IPS-NIHi7 (cell line): ENCODE measurements around the gene C3.
"Not testable (repeated sequence)": the region's sequence is repeated elsewhere in the genome, so short reads cannot be mapped to it uniquely, and the experiment has no call there.

Source experiments
- DNase-seq: peaks from one replicate; pipeline ENCODE4 v3.0.0; 2012; ENCODE audit warnings: mixed read lengths; ENCODE audit errors: extremely low spot score

Gene C3

GRCh38 chr19:6692027-6692426 lies 28.4 kb downstream of the C3 start:
- no peak for DNase-seq

- DNase-seq, result no peak
Measured at GRCh38 chr19:6691342-6691741, 29.1 kb downstream of the C3 start.

GRCh38 chr19:6690160-6690885 lies 30.1 kb downstream of the C3 start:
- no peak for DNase-seq

- no peak for DNase-seq
Measured at GRCh38 chr19:6687114-6687513, 33.3 kb downstream of the C3 start.

GRCh38 chr19:6686628-6686975 lies 33.8 kb downstream of the C3 start:
- no peak for DNase-seq

GRCh38 chr19:6685962-6686627 lies 34.4 kb downstream of the C3 start:
- no peak for DNase-seq

GRCh38 chr19:6685482-6685881 lies 35.0 kb downstream of the C3 start:
- no peak for DNase-seq

- no peak for DNase-seq
Measured at GRCh38 chr19:6683971-6684370, 36.5 kb downstream of the C3 start.

GRCh38 chr19:6682607-6683128 lies 37.8 kb downstream of the C3 start:
- no peak for DNase-seq

- DNase-seq, result no peak
Measured at GRCh38 chr19:6680141-6680540, 40.3 kb downstream of the C3 start.

GRCh38 chr19:6679139-6679538 lies 41.3 kb downstream of the C3 start:
- DNase-seq, result no peak

GRCh38 chr19:6678690-6679109 lies 41.8 kb downstream of the C3 start:
- DNase-seq, result no peak

- peak; percentile 81 for DNase-seq
Measured at GRCh38 chr19:6677883-6678689, 42.4 kb downstream of the C3 start.

- DNase-seq, result no peak
Measured at GRCh38 chr19:6677495-6677882, 43.0 kb downstream of the C3 start.

- no peak for DNase-seq
Measured at GRCh38 chr19:6676288-6676687, 44.2 kb downstream of the C3 start.

- DNase-seq, result peak; percentile 71
Measured at GRCh38 chr19:6674868-6675305, 45.6 kb downstream of the C3 start.

- not testable (repeated sequence) for DNase-seq
Measured at GRCh38 chr19:6674408-6674807, 46.0 kb downstream of the C3 start.

- no peak for DNase-seq
Measured at GRCh38 chr19:6672693-6673290, 47.7 kb downstream of the C3 start.

- no peak for DNase-seq
Measured at GRCh38 chr19:6671960-6672359, 48.5 kb downstream of the C3 start.

GRCh38 chr19:6668691-6669090 lies 51.8 kb downstream of the C3 start:
- no peak for DNase-seq

GRCh38 chr19:6667114-6667627 lies 53.3 kb downstream of the C3 start:
- no peak for DNase-seq

- no peak for DNase-seq
Measured at GRCh38 chr19:6664916-6665315, 55.5 kb downstream of the C3 start.
